B cell (primary cell): ENCODE measurements around the gene VWA5B2.

Experiments
- CTCF ChIP-seq: fragments of 200-600 bp; IDR thresholded peaks from one replicate; pipeline ENCODE4 v1.8.0; 2022; ENCODE audit warnings: antibody characterized with exemption, mild to moderate bottlenecking
- EZH2 ChIP-seq: IDR thresholded peaks from 2 replicates; pipeline ENCODE4 v1.6.1; 2012; ENCODE audit warnings: borderline replicate concordance, low read depth, mild to moderate bottlenecking, moderate library complexity, low read length; ENCODE audit not compliant: insufficient read depth, poor library complexity, severe bottlenecking

GRCh38 chr3:184272269-184272668 is 42.9 kb downstream of the VWA5B2 start:
- TF ChIP-seq CTCF (no peak), EZH2 (no peak)
